H1 (cell line): ENCODE measurements around the gene BCL6B. TPM values are rescaled to one million over a fixed set of nuclear protein-coding genes. Genes with fewer than 3 reads are reported as not detected.

Experiments used
- CTCF ChIA-PET: fragments of 300-600 bp; sonication (Branson Sonifier 250); formaldehyde crosslinking; loops from one replicate; lab custom pipeline; 2021; ENCODE audit not compliant: partially characterized antibody; lab: Charles Lee
- POLR2A ChIA-PET: fragments of 300-600 bp; sonication (Branson Sonifier 250); formaldehyde crosslinking; loops from one replicate; lab custom pipeline; 2021; ENCODE audit warnings: inconsistent platforms; ENCODE audit not compliant: partially characterized antibody; lab: Charles Lee
- DNase-seq, 2 experiments: peaks; one replicate each; pipeline versions ENCODE4 v3.0.0 to v3.0.0-alpha.2; 2010 to 2022; ENCODE audit warnings: low spot score in 2 of 2, low read depth in 1 of 2, mixed read lengths in 1 of 2
- FAIRE-seq: peaks from 2 replicates; lab custom pipeline; 2011; peaks lifted over from hg19 to GRCh38; lab: Jason Lieb, UNC
- H2AFZ ChIP-seq: 2 replicates; pipeline ENCODE4 v1.8.1; 2012; ENCODE audit warnings: low read length, inconsistent platforms
- H2AK5ac ChIP-seq: 2 replicates; pipeline ENCODE4 v1.6.1; 2013; ENCODE audit warnings: low read depth, low read length
- H2BK120ac ChIP-seq: replicated peaks from 2 replicates; pipeline ENCODE3; 2013; ENCODE audit warnings: low read depth, low read length, inconsistent platforms
- H2BK12ac ChIP-seq: 2 replicates; pipeline ENCODE4 v1.6.1; 2013; ENCODE audit warnings: low read depth, low read length
- H2BK15ac ChIP-seq: 2 replicates; pipeline ENCODE4 v1.6.1; 2013; ENCODE audit warnings: low read length
- H2BK20ac ChIP-seq: 2 replicates; pipeline ENCODE4 v1.6.1; 2013; ENCODE audit warnings: low read length
- H2BK5ac ChIP-seq: 2 replicates; pipeline ENCODE4 v1.6.1; 2013; ENCODE audit warnings: low read depth, low read length
- H3K14ac ChIP-seq: 2 replicates; pipeline ENCODE4 v1.6.1; 2013; ENCODE audit warnings: inconsistent platforms; ENCODE audit not compliant: insufficient read length
- H3K18ac ChIP-seq: 2 replicates; pipeline ENCODE4 v1.6.1; 2013; ENCODE audit warnings: low read length; ENCODE audit errors: extremely low read depth
- H3K23ac ChIP-seq: 2 replicates; pipeline ENCODE4 v1.6.1; 2013; ENCODE audit warnings: inconsistent platforms; ENCODE audit not compliant: insufficient read length
- H3K23me2 ChIP-seq: 2 replicates; pipeline ENCODE4 v1.6.1; 2013; ENCODE audit warnings: low read depth, low read length
- H3K27ac ChIP-seq: 2 replicates; pipeline ENCODE4 v1.6.1; 2011; ENCODE audit warnings: low read depth, low read length, inconsistent platforms
- H3K27me3 ChIP-seq, 4 experiments: replicated peaks in 1 of 4; 1 replicate in 1 of 4; 2 replicates in 3 of 4; pipeline versions ENCODE4 v1.6.1 to v1.8.1; 2011 to 2013; ENCODE audit warnings: low read length in 3 of 4, mild to moderate bottlenecking in 3 of 4, inconsistent platforms in 2 of 4, mixed read lengths in 2 of 4, moderate library complexity in 1 of 4; ENCODE audit not compliant: control insufficient read depth in 3 of 4, insufficient read depth in 3 of 4; ENCODE audit errors: extremely low read depth in 1 of 4
- H3K36me3 ChIP-seq, 4 experiments: 2 replicates each; pipeline versions ENCODE4 v1.6.1 to v1.8.1; 2011 to 2013; ENCODE audit warnings: mild to moderate bottlenecking in 4 of 4, low read length in 3 of 4, moderate library complexity in 2 of 4, control low read depth in 1 of 4, inconsistent platforms in 1 of 4; ENCODE audit not compliant: insufficient read depth in 4 of 4, control insufficient read depth in 2 of 4
- H3K4ac ChIP-seq: replicated peaks from 2 replicates; pipeline ENCODE3; 2013; ENCODE audit warnings: low read length, low read depth, mixed read lengths, inconsistent platforms; ENCODE audit not compliant: insufficient read length
- H3K4me1 ChIP-seq, 4 experiments: replicated peaks in 1 of 4; 1 replicate in 1 of 4; 2 replicates in 3 of 4; pipeline versions ENCODE4 v1.6.1 to v1.8.1; 2011 to 2013; ENCODE audit warnings: low read length in 3 of 4, inconsistent platforms in 2 of 4, mixed read lengths in 1 of 4; ENCODE audit not compliant: insufficient read depth in 4 of 4, control insufficient read depth in 3 of 4
- H3K4me2 ChIP-seq, 2 experiments: 2 replicates each; pipeline versions ENCODE4 v1.6.1 to v1.8.1; 2011 to 2013; ENCODE audit warnings: low read depth in 2 of 2, low read length in 2 of 2, control low read depth in 1 of 2, inconsistent platforms in 1 of 2, mild to moderate bottlenecking in 1 of 2; ENCODE audit not compliant: insufficient read depth in 1 of 2
- H3K4me3 ChIP-seq, 4 experiments: fragments of 200-600, 300-600 bp in 1 of 4; sonication (generic), shearing (Covaris generic), sonication (Bioruptor Twin) in 1 of 4; 2 replicates each; pipeline versions ENCODE4 v1.5.1 to v1.8.1; 2011 to 2016; ENCODE audit warnings: low read length in 4 of 4, low read depth in 3 of 4, control low read depth in 2 of 4, inconsistent platforms in 2 of 4, mild to moderate bottlenecking in 2 of 4, mixed read lengths in 1 of 4, moderate library complexity in 1 of 4; ENCODE audit not compliant: insufficient read depth in 2 of 4; ENCODE audit errors: extremely low read depth in 1 of 4
- H3K56ac ChIP-seq: replicated peaks from 2 replicates; pipeline ENCODE3; 2013; ENCODE audit warnings: low read depth, mild to moderate bottlenecking, mixed read lengths, low read length, inconsistent platforms; ENCODE audit not compliant: insufficient read length
- H3K79me1 ChIP-seq: 2 replicates; pipeline ENCODE4 v1.6.1; 2013; ENCODE audit warnings: low read depth, low read length, control low read depth
- H3K79me2 ChIP-seq, 2 experiments: 2 replicates each; pipeline versions ENCODE4 v1.6.1 to v1.8.1; 2012 to 2013; ENCODE audit warnings: low read length in 2 of 2, mild to moderate bottlenecking in 2 of 2, inconsistent platforms in 1 of 2; ENCODE audit not compliant: insufficient read depth in 2 of 2, control insufficient read depth in 1 of 2
- H3K9ac ChIP-seq, 4 experiments: replicated peaks in 1 of 4; 1 replicate in 1 of 4; 2 replicates in 3 of 4; pipeline versions ENCODE4 v1.6.1 to v1.8.1; 2011 to 2013; ENCODE audit warnings: low read depth in 3 of 4, low read length in 3 of 4, control low read depth in 2 of 4, mild to moderate bottlenecking in 2 of 4, moderate library complexity in 2 of 4, inconsistent platforms in 1 of 4; ENCODE audit errors: extremely low read depth in 1 of 4
- H3K9me3 ChIP-seq, 2 experiments: 2 replicates each; pipeline versions ENCODE4 v1.6.1 to v1.8.1; 2012 to 2013; ENCODE audit warnings: mild to moderate bottlenecking in 2 of 2, moderate library complexity in 2 of 2, control low read depth in 1 of 2, inconsistent platforms in 1 of 2, low read depth in 1 of 2, low read length in 1 of 2, mixed read lengths in 1 of 2; ENCODE audit not compliant: insufficient read depth in 2 of 2
- H4K20me1 ChIP-seq, 2 experiments: replicated peaks in 1 of 2; 2 replicates each; pipeline versions ENCODE3 to v1.8.1; 2011 to 2013; ENCODE audit warnings: inconsistent platforms in 2 of 2, low read length in 2 of 2, mild to moderate bottlenecking in 1 of 2; ENCODE audit not compliant: insufficient read depth in 2 of 2, control insufficient read depth in 1 of 2
- H4K5ac ChIP-seq: 2 replicates; pipeline ENCODE4 v1.6.1; 2013; ENCODE audit warnings: low read length, low read depth, mixed read lengths, inconsistent platforms; ENCODE audit not compliant: insufficient read length
- H4K8ac ChIP-seq: 2 replicates; pipeline ENCODE4 v1.8.0; 2013; ENCODE audit warnings: mild to moderate bottlenecking, moderate library complexity, low read length, inconsistent platforms; ENCODE audit not compliant: insufficient read depth; ENCODE audit errors: extremely low read depth
- H4K91ac ChIP-seq: replicated peaks from 2 replicates; pipeline ENCODE3; 2013; ENCODE audit warnings: low read length, mixed read lengths, inconsistent platforms; ENCODE audit not compliant: insufficient read length
- BCL11A ChIP-seq, 2 experiments: IDR thresholded peaks; one replicate each; pipeline ENCODE4 v1.6.1; 2011; ENCODE audit warnings: low read depth in 2 of 2, low read length in 2 of 2, mild to moderate bottlenecking in 2 of 2
- CEBPB ChIP-seq: IDR thresholded peaks from 2 replicates; pipeline ENCODE4 v1.6.1; 2012; ENCODE audit warnings: low read depth, low read length
- CHD1 ChIP-seq: IDR thresholded peaks from 2 replicates; pipeline ENCODE4 v1.6.1; 2012; ENCODE audit warnings: low read depth, low read length, improper control_type of control experiment
- RAD21 ChIP-seq, 2 experiments: IDR thresholded peaks in 1 of 2; conservative IDR thresholded peaks in 1 of 2; 2 replicates each; pipeline ENCODE4 v1.6.1; 2011; ENCODE audit warnings: low read depth in 2 of 2, low read length in 2 of 2, improper control_type of control experiment in 1 of 2, inconsistent platforms in 1 of 2, mild to moderate bottlenecking in 1 of 2, moderate library complexity in 1 of 2
- SIN3A ChIP-seq, 2 experiments: IDR thresholded peaks in 1 of 2; conservative IDR thresholded peaks in 1 of 2; 2 replicates each; pipeline ENCODE4 v1.6.1; 2011 to 2012; ENCODE audit warnings: low read length in 2 of 2, improper control_type of control experiment in 1 of 2, low read depth in 1 of 2, mild to moderate bottlenecking in 1 of 2
- SRF ChIP-seq: IDR thresholded peaks from 2 replicates; pipeline ENCODE4 v1.6.1; 2011; ENCODE audit warnings: mild to moderate bottlenecking, low read depth, low read length, moderate library complexity
- SUZ12 ChIP-seq: fragments of 200-600 bp; sonication (generic); IDR thresholded peaks from 2 replicates; pipeline ENCODE4 v1.6.1; 2012; ENCODE audit warnings: mild to moderate bottlenecking, inconsistent platforms, low read length, moderate library complexity, mixed read lengths
- TBP ChIP-seq: IDR thresholded peaks from 2 replicates; pipeline ENCODE4 v1.6.1; 2011; ENCODE audit warnings: low read depth, low read length, improper control_type of control experiment
- WGBS, 2 experiments: shearing (Covaris generic) in 1 of 2; methylation state at CpG; one replicate each; pipeline versions ENCODE4 v1.1.6 to v1.1.7; 2013 to 2015; ENCODE audit warnings: low lambda C conversion rate in 2 of 2, mixed read lengths in 2 of 2, inconsistent platforms in 1 of 2, low coverage in 1 of 2, missing lambda C conversion rate in 1 of 2; ENCODE audit not compliant: insufficient replicate concordance in 2 of 2, insufficient coverage in 1 of 2, insufficient read length in 1 of 2; ENCODE audit errors: extremely low coverage in 1 of 2, missing lambda C conversion rate in 1 of 2; 5-methylcytosine and 5-hydroxymethylcytosine counted together
- polyA plus RNA-seq, 7 experiments: library from polyadenylated mRNA; depleted of rRNA in 3 of 7; stranded (reverse) in 5 of 7; unstranded in 2 of 7; fragments of >200 nt in 5 of 7; fragments of 200-250 nt in 2 of 7; gene quantifications; 1 replicate in 5 of 7; 2 replicates in 1 of 7; 4 replicates in 1 of 7; pipeline versions ENCODE4 v1.2.1 to v1.2.3, GENCODE V29; 2011 to 2013; ENCODE audit warnings: missing spikeins in 2 of 7, mixed read lengths in 2 of 7
- total RNA-seq: library from RNA; stranded (reverse); fragmentation: NEBNext Ultra II Directional; extraction: Animal tissue kit (Norgen Biotek cat#: 25700); gene quantifications from 2 replicates; pipeline ENCODE4 v1.2.1, GENCODE V29; 2021
- TF ChIP-seq, protein P1 (sequence below): IDR thresholded peaks from 2 replicates; pipeline ENCODE4 v1.6.1; 2012; ENCODE audit warnings: inconsistent platforms
- TF ChIP-seq, protein P2 (sequence below): IDR thresholded peaks from 2 replicates; pipeline ENCODE4 v1.6.1; 2011; ENCODE audit warnings: low read length, improper control_type of control experiment

The BCL6B gene
- total and polyA plus RNA-seq, 2 of the 8 experiments (the other 6 are each of a cell fraction or from before 2014, with no cell fraction given): 6.6 to 8.7 TPM

DNA sequence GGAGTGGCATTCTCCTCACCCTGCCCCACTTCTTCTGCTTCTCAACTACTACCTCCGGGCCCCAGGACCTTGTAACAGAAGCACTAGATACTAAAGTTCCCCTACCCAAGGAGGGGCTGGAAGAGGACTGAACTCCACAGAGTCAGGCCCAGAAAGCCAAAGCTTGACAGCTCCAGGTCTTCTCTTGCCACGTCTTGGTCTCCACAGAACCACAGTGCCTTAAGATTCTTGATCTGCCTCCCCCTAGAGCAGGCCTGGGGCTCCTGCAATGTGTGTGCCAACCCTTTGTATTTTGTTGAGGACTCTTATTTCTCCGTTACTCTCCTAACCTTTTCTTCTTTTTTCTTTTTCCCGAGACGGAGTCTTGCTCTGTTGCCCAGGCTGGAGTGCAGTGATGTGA is 17.0 kb downstream of the BCL6B start:
- no peak overlapping the region for H2AK5ac ChIP-seq
- H3K4me3 ChIP-seq: no peak overlapping the region
- H2AFZ ChIP-seq: no peak overlapping the region
- no peak overlapping the region for H4K8ac ChIP-seq
- no peak overlapping the region for H3K14ac ChIP-seq
- H3K23ac ChIP-seq: no peak overlapping the region
- POLR2A ChIA-PET: no interaction called here
- H3K18ac ChIP-seq: no peak overlapping the region
- H2BK12ac ChIP-seq: no peak overlapping the region
- no peak overlapping the region for H3K9ac ChIP-seq
- peaks cover 0 to 12% of the 10 kb centered on the region in 2 experiments for H4K20me1 ChIP-seq
- no peak overlapping the region for H2BK20ac ChIP-seq
- H4K5ac ChIP-seq: no peak overlapping the region
- no peak overlapping the region for H3K4me2 ChIP-seq
- TF ChIP-seq RAD21 (IDR thresholded peaks at IDR 0.05 in 1 of 2, conservative IDR thresholded peaks at IDR 0.05 in 1 of 2; ENCODE audit: low read depth in 2 of 2, low read length in 2 of 2): no peak
- no peak for TF ChIP-seq BCL11A (IDR thresholded peaks at IDR 0.05; ENCODE audit: low read depth in 2 of 2, low read length in 2 of 2)
- TF ChIP-seq CEBPB: no peak
- TF ChIP-seq SUZ12: no peak
- TF ChIP-seq CHD1: no peak
- no peak for TF ChIP-seq SRF
- no peak for TF ChIP-seq SIN3A (conservative IDR thresholded peaks at IDR 0.05 in 1 of 2, IDR thresholded peaks at IDR 0.05 in 1 of 2; ENCODE audit: low read depth in 1 of 2, low read length in 2 of 2)
- TF ChIP-seq TBP: no peak
- TF ChIP-seq, protein P1, sequence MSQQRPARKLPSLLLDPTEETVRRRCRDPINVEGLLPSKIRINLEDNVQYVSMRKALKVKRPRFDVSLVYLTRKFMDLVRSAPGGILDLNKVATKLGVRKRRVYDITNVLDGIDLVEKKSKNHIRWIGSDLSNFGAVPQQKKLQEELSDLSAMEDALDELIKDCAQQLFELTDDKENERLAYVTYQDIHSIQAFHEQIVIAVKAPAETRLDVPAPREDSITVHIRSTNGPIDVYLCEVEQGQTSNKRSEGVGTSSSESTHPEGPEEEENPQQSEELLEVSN: no peak
- TF ChIP-seq, protein P2, sequence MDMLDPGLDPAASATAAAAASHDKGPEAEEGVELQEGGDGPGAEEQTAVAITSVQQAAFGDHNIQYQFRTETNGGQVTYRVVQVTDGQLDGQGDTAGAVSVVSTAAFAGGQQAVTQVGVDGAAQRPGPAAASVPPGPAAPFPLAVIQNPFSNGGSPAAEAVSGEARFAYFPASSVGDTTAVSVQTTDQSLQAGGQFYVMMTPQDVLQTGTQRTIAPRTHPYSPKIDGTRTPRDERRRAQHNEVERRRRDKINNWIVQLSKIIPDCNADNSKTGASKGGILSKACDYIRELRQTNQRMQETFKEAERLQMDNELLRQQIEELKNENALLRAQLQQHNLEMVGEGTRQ: no peak
- H3K23me2 ChIP-seq: peaks cover 34% of the 10 kb centered on the region; the same call in 1 of the 2 replicates
- WGBS, 2 experiments: 82% methylated on average over 5 of the region's 5 CpGs; no CpG with 5 or more reads in 1 of the 2 experiments
- H3K56ac ChIP-seq: no peak overlapping the region
- no peak overlapping the region for H3K4ac ChIP-seq
- no peaks in the 10 kb centered on the region for H3K79me1 ChIP-seq
- no peak for DNase-seq
- no peaks in the 10 kb centered on the region for H3K9me3 ChIP-seq
- H2BK120ac ChIP-seq: no peak overlapping the region
- H3K4me1 ChIP-seq: peaks cover 3 to 23% (median 13%) of the 10 kb centered on the region in 4 experiments
- no peak for FAIRE-seq
- H2BK15ac ChIP-seq: no peak overlapping the region
- CTCF ChIA-PET: interaction anchor here (0.7 to 2.0 kb wide), 9 partner anchors 14 to 303 kb away, joined by 3 to 6 read pairs (median 3); no protein-coding TSS in a partner anchor
- no peak overlapping the region for H3K27ac ChIP-seq
- no peaks in the 10 kb centered on the region for H3K79me2 ChIP-seq
- peaks cover 3 to 28% (median 27%) of the 10 kb centered on the region in 4 experiments for H3K27me3 ChIP-seq
- H4K91ac ChIP-seq: no peak overlapping the region
- H2BK5ac ChIP-seq: no peak overlapping the region
- H3K36me3 ChIP-seq: no peaks in the 10 kb centered on the region
